GM12891 (cell line): ENCODE results near the gene PDGFD.
A peak's percentile ranks its signal among the peaks of the same experiment; 100 is the strongest.

Experiments used
- POLR2A ChIP-seq: IDR thresholded peaks from 2 replicates; pipeline ENCODE4 v1.6.1; 2011; ENCODE audit warnings: low read depth, low read length, control low read depth
- POLR2AphosphoS5 ChIP-seq: IDR thresholded peaks from 2 replicates; pipeline ENCODE4 v1.6.1; 2011; ENCODE audit warnings: low read depth, low read length, control low read depth
- SPI1 ChIP-seq: IDR thresholded peaks from 2 replicates; pipeline ENCODE4 v1.6.1; 2011; ENCODE audit warnings: low read depth, low read length, control low read depth

DNA sequence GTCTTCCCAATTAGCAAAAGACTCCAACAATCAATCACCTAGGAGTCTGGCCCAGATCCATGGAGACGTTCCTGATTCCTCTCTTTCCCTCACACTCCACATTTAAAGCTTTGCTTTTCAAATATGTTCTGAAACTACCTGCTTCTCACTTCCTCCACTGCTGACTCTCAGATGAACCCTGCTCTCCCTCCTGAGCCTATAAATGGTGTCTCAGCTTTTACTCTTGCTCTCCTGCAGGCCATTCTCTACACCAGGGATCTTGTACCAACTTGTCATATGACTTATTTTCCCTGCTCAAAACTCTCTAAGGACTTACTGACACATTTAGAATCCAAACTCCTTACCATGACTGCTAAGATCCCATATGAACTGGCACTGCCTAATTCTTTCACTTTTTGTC lies 265.9 kb downstream of the PDGFD start:
- TF ChIP-seq SPI1 (peak; percentile 95), POLR2A (no peak), POLR2AphosphoS5 (no peak)
